Activated naive CD4-positive, alpha-beta T cell treated with anti-CD3 and anti-CD28 coated beads, Interleukin-2, amount 10 ng/mL, durations not matched to agents 7 days and 5 days (primary cell): ENCODE measurements around the gene DPF3.

Experiments
- CTCF ChIA-PET: fragments of 350-600 bp; sonication (Branson Sonifier 250); formaldehyde crosslinking; loops from one replicate; lab custom pipeline; 2021; ENCODE audit warnings: antibody characterized with exemption; lab: Charles Lee
- DNase-seq: peaks from one replicate; pipeline ENCODE4 v3.0.0-alpha.2; 2020
- H3K27ac Mint-ChIP-seq: one replicate; pipeline ENCODE4 v1.8.0; 2021; ENCODE audit warnings: mild to moderate bottlenecking, moderate library complexity, mixed read lengths
- H3K27me3 Mint-ChIP-seq: one replicate; pipeline ENCODE4 v1.8.0; 2021; ENCODE audit warnings: mild to moderate bottlenecking, mixed read lengths
- H3K36me3 Mint-ChIP-seq: one replicate; pipeline ENCODE4 v1.8.0; 2021; ENCODE audit warnings: mixed read lengths
- H3K4me1 Mint-ChIP-seq: one replicate; pipeline ENCODE4 v1.8.0; 2021; ENCODE audit warnings: mixed read lengths
- H3K4me3 Mint-ChIP-seq: one replicate; pipeline ENCODE4 v1.8.0; 2021; ENCODE audit warnings: mild to moderate bottlenecking, moderate library complexity, mixed read lengths
- H3K9me3 Mint-ChIP-seq: one replicate; pipeline ENCODE4 v1.8.0; 2021; ENCODE audit warnings: mixed read lengths

Gene DPF3

GRCh38 chr14:72745546-72745945 lies 148.4 kb downstream of the DPF3 start:
- no peaks in the 10 kb centered on the region for H3K4me1 Mint-ChIP-seq
- H3K36me3 Mint-ChIP-seq: peaks cover 11% of the 10 kb centered on the region
- peaks cover 6% of the 10 kb centered on the region for H3K9me3 Mint-ChIP-seq
- no peak overlapping the region for H3K4me3 Mint-ChIP-seq
- no peak overlapping the region for H3K27ac Mint-ChIP-seq
- H3K27me3 Mint-ChIP-seq: peaks cover 13% of the 10 kb centered on the region
- CTCF ChIA-PET: no interaction called here
- DNase-seq: no peak

DNA sequence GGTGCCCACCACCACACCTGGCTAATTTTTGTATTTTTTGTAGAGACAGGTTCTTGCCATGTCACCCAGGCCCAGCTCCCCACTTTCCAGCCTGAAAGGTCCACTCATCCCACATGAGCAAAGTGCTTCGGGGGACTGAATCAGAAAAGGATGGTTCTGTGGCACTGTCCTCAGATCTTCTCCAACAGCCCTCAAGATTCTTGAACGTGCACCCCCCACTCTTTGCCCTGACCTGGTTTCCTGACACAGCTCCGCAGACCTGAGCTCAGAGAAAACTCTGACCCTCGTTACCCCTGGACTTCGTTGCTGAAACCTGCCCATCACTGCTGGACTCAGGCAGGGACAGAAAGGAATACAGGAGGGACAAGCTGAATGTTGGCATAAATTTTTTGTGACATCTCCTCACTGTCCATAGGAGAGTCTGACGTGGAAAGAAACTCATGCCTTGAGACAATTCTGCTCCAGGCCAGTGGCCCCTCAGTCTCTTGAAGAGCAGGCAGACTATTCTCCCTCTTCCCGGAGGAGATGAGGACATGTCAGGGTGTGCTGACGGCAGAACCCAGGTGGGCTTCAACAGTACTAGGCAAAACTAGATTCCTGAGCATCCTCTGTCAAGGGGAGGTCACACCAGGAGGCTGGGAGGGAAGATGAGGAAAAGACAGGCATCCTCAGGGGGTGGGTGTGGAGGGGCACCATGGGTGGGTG lies 149.3 kb downstream of the DPF3 start:
- H3K4me3 Mint-ChIP-seq: no peak overlapping the region
- H3K36me3 Mint-ChIP-seq: peaks cover 11% of the 10 kb centered on the region
- H3K9me3 Mint-ChIP-seq: peaks cover 6% of the 10 kb centered on the region
- H3K27me3 Mint-ChIP-seq: peaks cover 11% of the 10 kb centered on the region
- DNase-seq: no peak
- CTCF ChIA-PET: no interaction called here
- no peaks in the 10 kb centered on the region for H3K4me1 Mint-ChIP-seq
- H3K27ac Mint-ChIP-seq: no peak overlapping the region

DNA sequence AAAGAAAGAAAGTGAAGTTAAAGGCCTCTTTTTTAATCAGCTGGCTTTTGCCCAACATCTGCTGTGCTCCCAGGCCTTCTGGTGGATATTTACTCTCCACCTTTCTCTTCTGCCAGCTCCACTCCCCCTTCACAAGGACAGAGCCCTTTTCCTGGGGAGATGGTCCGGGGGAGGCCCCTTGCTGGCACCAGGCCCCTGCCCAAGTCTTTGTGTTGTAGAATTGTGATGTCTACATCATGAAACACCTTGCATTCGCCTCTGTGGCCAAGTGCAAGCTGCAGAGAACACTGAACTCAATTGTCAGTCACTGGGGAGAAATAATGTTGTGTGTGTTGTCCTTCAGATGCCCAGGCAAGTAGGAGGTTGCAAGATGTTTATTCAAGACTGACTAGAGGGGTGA lies 150.3 kb downstream of the DPF3 start:
- Mint-ChIP-seq H3K9me3 (peaks cover 6% of the 10 kb centered on the region), H3K4me1 (no peaks in the 10 kb centered on the region), H3K27me3 (peaks cover 1% of the 10 kb centered on the region), H3K27ac (no peak overlapping the region), H3K36me3 (peaks cover 9% of the 10 kb centered on the region), H3K4me3 (no peak overlapping the region)
- CTCF ChIA-PET: no interaction called here
- no peak for DNase-seq

DNA sequence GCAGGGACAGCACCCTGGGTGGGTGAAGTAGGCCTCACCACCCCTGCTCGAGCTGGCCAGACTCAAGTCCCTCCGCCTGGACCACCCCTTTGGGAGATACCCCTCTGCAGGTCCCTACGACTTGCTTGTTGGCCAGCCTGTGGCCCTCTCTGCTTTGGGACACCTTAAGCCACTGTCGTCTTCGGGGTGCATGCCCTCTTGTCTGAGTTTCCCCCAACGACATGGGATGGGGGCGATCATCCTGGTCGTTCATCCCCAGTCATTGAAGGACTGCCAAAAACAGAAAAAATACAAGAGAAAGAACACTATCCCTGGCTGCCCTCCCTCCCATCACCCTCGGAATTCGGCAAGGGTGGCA lies 151.1 kb downstream of the DPF3 start:
- Mint-ChIP-seq H3K4me3 (no peak overlapping the region), H3K27me3 (no peaks in the 10 kb centered on the region), H3K36me3 (peaks cover 2% of the 10 kb centered on the region), H3K9me3 (peaks cover 2% of the 10 kb centered on the region), H3K4me1 (no peaks in the 10 kb centered on the region), H3K27ac (no peak overlapping the region)
- DNase-seq: no peak
- CTCF ChIA-PET: no interaction called here

GRCh38 chr14:72742118-72742837 lies 151.6 kb downstream of the DPF3 start:
- Mint-ChIP-seq H3K9me3 (no peaks in the 10 kb centered on the region), H3K27me3 (peaks cover 4% of the 10 kb centered on the region), H3K27ac (no peak overlapping the region), H3K4me3 (no peak overlapping the region), H3K4me1 (no peaks in the 10 kb centered on the region), H3K36me3 (no peaks in the 10 kb centered on the region)
- DNase-seq: no peak
- CTCF ChIA-PET: no interaction called here

GRCh38 chr14:72741826-72742117 lies 152.1 kb downstream of the DPF3 start:
- H3K36me3 Mint-ChIP-seq: no peaks in the 10 kb centered on the region
- CTCF ChIA-PET: no interaction called here
- H3K27me3 Mint-ChIP-seq: peaks cover 8% of the 10 kb centered on the region
- H3K9me3 Mint-ChIP-seq: no peaks in the 10 kb centered on the region
- no peak overlapping the region for H3K27ac Mint-ChIP-seq
- no peak for DNase-seq
- H3K4me1 Mint-ChIP-seq: no peaks in the 10 kb centered on the region
- no peak overlapping the region for H3K4me3 Mint-ChIP-seq

- Mint-ChIP-seq H3K27me3 (peaks cover 8% of the 10 kb centered on the region), H3K4me1 (no peaks in the 10 kb centered on the region), H3K9me3 (no peaks in the 10 kb centered on the region), H3K36me3 (no peaks in the 10 kb centered on the region), H3K27ac (no peak overlapping the region), H3K4me3 (no peak overlapping the region)
- CTCF ChIA-PET: no interaction called here
- DNase-seq: no peak
Observed at GRCh38 chr14:72740966-72741825, 152.7 kb downstream of the DPF3 start.

DNA sequence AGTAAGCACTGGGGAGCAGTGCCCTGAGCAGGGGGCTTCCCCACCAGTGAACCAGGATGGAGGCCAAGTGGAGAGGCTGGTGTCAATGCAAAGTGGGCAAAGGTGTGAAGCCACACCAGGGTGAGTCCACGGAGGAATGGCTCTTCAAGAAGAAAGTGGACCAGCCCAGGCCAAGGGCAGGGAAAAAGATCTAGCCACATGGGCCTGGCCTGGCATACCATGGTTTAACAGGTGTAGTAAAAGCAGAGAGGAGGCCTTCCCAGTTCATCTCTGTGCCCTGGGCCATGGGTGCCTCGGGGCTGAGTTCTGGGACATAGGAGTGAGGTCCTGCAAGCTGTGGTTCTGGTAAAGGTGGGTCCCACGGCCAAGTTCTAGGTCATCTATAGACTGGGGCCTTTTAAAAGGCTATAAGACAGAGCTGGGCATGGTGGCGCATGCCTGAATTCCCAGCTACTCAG lies 153.4 kb downstream of the DPF3 start:
- no peak overlapping the region for H3K27ac Mint-ChIP-seq
- H3K9me3 Mint-ChIP-seq: no peaks in the 10 kb centered on the region
- no peak for DNase-seq
- CTCF ChIA-PET: no interaction called here
- H3K4me1 Mint-ChIP-seq: no peaks in the 10 kb centered on the region
- no peak overlapping the region for H3K4me3 Mint-ChIP-seq
- H3K36me3 Mint-ChIP-seq: no peaks in the 10 kb centered on the region
- peaks cover 8% of the 10 kb centered on the region for H3K27me3 Mint-ChIP-seq

- Mint-ChIP-seq H3K27ac (peak overlapping the region; percentile 52), H3K4me3 (no peak overlapping the region), H3K36me3 (no peaks in the 10 kb centered on the region), H3K9me3 (no peaks in the 10 kb centered on the region), H3K4me1 (no peaks in the 10 kb centered on the region), H3K27me3 (peaks cover 12% of the 10 kb centered on the region)
- no peak for DNase-seq
- CTCF ChIA-PET: no interaction called here
Observed at GRCh38 chr14:72739446-72740405, 154.2 kb downstream of the DPF3 start.

DNA sequence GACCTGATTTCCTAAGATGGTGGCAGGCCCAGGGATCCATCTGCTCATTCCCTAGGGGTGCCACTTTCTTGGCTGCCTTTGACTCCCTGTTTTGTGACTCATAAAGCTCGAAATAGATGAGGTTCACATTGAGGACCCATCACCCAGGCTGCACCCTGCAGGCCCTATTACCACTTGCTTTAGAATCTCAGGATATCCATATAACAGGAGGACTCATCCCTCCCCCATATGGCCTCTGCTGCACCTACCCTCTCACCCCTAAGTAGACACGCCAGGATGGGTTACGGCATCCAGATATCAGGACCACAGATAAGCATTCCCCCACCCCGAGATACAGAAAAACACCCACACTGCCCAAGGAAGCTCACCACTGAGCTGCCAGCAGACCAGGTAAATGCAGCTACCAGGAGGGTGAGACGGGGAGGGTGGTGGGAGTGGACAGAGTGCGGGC lies 155.7 kb downstream of the DPF3 start:
- Mint-ChIP-seq H3K9me3 (no peaks in the 10 kb centered on the region), H3K27ac (peak overlapping the region; percentile 24), H3K36me3 (no peaks in the 10 kb centered on the region), H3K4me3 (no peak overlapping the region), H3K27me3 (peaks cover 19% of the 10 kb centered on the region), H3K4me1 (no peaks in the 10 kb centered on the region)
- DNase-seq: no peak
- CTCF ChIA-PET: interaction anchor here (0.8 kb wide), 1 partner anchor 13 kb away, joined by 3 read pairs; no protein-coding TSS in a partner anchor

DNA sequence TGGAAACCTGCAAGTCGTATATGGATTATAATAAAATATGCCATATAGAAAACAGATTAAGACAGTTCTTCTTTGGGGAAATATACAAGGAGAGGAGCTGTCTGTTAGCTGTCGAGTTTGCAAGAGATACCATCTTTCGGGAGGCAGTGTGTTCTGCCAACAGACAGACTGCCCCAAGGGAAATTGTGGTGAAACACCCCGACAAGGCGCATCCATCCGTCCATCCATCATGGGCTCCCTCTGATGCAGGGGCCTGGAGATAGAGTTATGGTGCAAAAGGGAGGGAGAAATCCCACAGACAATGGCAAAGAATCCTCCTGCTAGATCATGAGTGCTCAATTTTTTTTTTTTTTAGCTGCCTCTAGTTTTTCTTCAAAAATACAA lies 156.3 kb downstream of the DPF3 start:
- Mint-ChIP-seq H3K27me3 (peaks cover 26% of the 10 kb centered on the region), H3K9me3 (no peaks in the 10 kb centered on the region), H3K36me3 (no peaks in the 10 kb centered on the region), H3K4me1 (no peaks in the 10 kb centered on the region), H3K27ac (no peak overlapping the region), H3K4me3 (no peak overlapping the region)
- no peak for DNase-seq
- CTCF ChIA-PET: no interaction called here

GRCh38 chr14:72736786-72737559 lies 156.9 kb downstream of the DPF3 start:
- no peak overlapping the region for H3K27ac Mint-ChIP-seq

GRCh38 chr14:72736308-72736707 lies 157.6 kb downstream of the DPF3 start:
- H3K4me1 Mint-ChIP-seq: no peaks in the 10 kb centered on the region
- no peak overlapping the region for H3K4me3 Mint-ChIP-seq
- H3K36me3 Mint-ChIP-seq: no peaks in the 10 kb centered on the region
- CTCF ChIA-PET: no interaction called here
- H3K27ac Mint-ChIP-seq: no peak overlapping the region
- no peak for DNase-seq
- no peaks in the 10 kb centered on the region for H3K9me3 Mint-ChIP-seq
- H3K27me3 Mint-ChIP-seq: peaks cover 38% of the 10 kb centered on the region

More at GRCh38 chr14:72736786-72737559, 156.9 kb downstream of the DPF3 start:
- H3K4me3 Mint-ChIP-seq: no peak overlapping the region
- DNase-seq: no peak
- CTCF ChIA-PET: no interaction called here
- no peaks in the 10 kb centered on the region for H3K9me3 Mint-ChIP-seq
- H3K36me3 Mint-ChIP-seq: no peaks in the 10 kb centered on the region
- peaks cover 31% of the 10 kb centered on the region for H3K27me3 Mint-ChIP-seq
- H3K4me1 Mint-ChIP-seq: no peaks in the 10 kb centered on the region
